AG10803 (cell line): ENCODE data around the gene CHRNE.
A peak's percentile ranks its signal among the peaks of the same experiment; 100 is the strongest.

Source experiments
- DNase-seq: peaks from one replicate; pipeline ENCODE4 v3.0.0; 2010; ENCODE audit warnings: low read depth
- H3K4me3 ChIP-seq: 2 replicates; pipeline ENCODE4 v1.5.1; 2011; ENCODE audit warnings: mild to moderate bottlenecking, low read length, control low read depth
- TF ChIP-seq, protein P1 (sequence below): conservative IDR thresholded peaks from 2 replicates; pipeline ENCODE4 v1.5.1; 2011; ENCODE audit warnings: mild to moderate bottlenecking, low read length, control low read depth, inconsistent platforms

Gene CHRNE

DNA sequence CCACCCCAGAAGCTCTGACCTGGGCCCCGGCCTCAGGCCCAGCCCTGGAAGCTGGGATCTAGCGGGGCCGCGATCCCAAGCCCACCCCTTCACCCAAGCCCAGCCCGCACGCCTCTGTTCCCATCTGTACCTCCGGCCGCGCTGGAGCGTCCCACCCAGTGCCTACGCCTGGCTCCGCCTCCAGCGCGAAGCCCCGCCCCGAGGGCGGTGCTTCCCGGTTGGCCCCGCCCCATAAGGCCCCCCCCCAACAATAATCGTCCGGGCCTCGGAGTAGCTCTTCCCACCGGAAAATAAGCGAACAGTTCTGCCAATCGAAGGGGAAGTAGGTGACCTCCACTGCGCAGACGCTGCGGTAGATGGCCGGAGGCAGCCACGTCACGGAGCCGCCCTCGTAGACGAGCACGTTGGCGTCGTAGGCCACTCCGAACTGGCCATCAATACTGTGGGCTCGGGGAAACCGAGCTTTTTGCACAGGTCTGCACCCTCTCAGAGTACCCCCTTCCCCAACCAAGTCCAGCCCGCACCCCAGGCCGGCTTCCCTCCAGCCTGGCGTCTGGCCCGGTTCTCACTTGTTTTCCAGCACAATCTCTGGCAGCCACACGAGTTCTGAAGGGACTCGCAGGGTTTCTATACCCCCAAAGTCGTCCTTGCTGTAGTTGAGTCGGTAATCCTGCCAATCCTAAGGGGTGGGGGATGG lies 1.1 kb downstream of the CHRNE start:
- DNase-seq, result no peak
- H3K4me3 ChIP-seq, result no peak overlapping the region
- TF ChIP-seq, protein P1, sequence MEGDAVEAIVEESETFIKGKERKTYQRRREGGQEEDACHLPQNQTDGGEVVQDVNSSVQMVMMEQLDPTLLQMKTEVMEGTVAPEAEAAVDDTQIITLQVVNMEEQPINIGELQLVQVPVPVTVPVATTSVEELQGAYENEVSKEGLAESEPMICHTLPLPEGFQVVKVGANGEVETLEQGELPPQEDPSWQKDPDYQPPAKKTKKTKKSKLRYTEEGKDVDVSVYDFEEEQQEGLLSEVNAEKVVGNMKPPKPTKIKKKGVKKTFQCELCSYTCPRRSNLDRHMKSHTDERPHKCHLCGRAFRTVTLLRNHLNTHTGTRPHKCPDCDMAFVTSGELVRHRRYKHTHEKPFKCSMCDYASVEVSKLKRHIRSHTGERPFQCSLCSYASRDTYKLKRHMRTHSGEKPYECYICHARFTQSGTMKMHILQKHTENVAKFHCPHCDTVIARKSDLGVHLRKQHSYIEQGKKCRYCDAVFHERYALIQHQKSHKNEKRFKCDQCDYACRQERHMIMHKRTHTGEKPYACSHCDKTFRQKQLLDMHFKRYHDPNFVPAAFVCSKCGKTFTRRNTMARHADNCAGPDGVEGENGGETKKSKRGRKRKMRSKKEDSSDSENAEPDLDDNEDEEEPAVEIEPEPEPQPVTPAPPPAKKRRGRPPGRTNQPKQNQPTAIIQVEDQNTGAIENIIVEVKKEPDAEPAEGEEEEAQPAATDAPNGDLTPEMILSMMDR, result no peak

DNA sequence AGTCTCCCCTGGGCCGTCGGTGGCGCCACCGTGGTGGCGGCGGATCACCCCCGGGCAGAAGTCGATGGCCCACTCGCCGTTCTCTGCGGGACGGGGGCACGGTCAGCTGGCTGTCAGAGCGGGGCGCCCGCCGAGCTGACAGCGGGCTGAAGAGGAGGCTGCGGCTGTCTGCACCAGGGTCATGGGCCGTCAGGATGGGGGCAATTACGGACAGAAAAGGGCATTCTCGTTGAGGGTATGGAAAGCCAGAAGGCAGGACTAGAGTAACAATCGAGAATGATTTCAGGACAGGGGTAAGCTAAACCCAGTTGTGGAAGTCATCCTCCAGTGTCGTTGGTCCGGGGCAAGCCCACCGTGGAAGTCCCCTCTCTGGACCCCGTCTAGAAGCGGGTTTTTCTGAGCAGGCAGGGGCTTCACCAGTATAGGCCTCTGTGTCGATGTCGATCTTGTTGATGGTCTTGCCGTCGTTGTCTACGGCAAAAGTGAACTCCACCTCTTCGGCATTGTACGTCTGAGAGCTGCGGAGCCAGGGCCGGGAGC lies 1.7 kb downstream of the CHRNE start:
- no peak for DNase-seq
- TF ChIP-seq, protein P1, result no peak
- H3K4me3 ChIP-seq, result no peak overlapping the region

DNA sequence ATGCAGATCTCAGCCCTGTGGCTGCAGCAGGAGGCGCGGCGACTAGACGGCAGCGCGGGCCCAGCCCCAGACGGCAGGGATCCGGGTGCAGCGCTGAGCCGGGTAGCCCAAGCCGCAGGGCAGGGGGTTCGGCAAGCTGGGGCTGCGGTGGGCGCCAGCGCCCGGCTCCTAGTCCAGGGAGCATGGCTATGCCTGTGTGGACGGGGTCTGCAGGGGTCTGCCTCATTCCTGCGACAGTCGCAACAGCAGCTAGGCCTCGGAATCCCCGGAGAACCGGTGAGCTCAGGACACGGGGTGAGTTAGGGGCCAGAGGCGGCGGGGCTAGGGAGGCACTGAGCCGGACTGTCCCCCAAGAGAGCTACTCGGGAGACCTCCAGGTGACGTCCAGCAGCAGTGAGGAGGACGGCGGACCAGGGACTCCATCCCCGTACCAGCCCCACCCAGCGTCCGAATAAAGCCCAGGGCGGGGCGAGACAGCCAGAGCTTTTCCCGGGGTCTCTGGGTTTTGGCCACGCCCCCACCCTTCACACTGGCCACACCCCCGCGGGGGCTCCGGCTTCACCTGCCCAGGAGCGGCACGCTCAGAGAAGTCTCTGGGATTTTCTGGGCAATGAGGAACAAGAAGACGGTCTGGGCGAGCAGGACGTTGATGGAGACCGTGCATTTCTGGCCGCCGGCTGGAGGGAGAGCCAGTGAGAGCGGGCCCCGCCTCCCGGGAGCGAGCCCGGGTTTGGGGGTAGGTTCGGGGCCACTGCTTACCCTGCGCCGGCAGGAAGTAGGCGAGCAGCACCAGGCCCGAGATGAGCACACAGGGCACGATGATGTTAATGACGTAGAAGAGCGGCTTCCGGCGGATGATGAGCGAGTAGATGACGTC lies 2.4 kb downstream of the CHRNE start:
- peak overlapping the region; percentile 69 for H3K4me3 ChIP-seq
- no peak for DNase-seq
- TF ChIP-seq, protein P1, result no peak

DNA sequence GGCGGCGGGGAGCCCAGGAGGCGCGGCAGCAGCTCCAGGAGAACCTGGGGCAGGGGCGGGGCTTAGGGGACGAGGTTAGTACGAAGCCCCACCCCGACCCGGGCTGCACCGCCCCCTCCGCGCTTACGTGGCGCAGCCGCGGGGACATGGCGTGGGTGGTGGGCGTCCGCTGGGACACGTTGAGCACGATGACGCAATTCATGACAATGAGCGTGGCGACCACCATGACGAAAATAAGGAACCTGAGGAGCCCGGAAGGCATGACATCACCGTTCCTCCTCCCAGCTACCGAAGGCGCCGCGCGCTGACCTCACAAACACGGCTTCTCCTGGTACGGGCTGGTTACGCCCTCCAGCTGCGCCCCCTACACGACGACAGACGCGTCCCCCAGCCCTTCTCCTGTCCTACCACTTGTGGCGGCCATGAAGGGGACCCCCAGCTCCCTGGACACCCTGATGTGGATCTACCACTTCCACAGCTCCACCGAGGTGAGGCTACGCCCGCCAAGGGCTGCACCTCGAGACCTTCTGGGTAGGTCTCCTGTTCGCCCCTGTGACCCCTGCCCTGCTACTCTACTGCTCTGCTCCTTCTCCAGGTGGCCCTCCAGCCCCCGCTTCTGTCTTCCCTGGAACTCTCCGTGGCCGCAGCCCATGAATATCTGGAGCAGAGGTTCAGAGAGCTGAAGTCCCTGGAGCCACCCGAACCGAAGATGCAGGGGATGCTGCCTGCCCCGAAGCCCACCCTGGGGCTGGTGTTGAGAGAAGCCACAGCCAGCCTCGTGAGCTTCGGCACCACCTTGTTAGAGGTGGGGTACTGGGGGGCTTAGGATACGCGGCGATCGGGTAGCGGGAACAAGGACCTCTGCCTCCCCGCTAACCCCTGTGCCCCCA lies 3.3 kb downstream of the CHRNE start, which contains the start of gene C17orf107:
Gene C17orf107 (plus strand): TSS at position 196 of the 890 bp plus-strand sequence. CDS start 227 bp downstream, at position 423.
- TF ChIP-seq, protein P1, result no peak
- peak within 1 kb of the TSS; percentile 69 for H3K4me3 ChIP-seq
- peak; percentile 65 for DNase-seq

DNA sequence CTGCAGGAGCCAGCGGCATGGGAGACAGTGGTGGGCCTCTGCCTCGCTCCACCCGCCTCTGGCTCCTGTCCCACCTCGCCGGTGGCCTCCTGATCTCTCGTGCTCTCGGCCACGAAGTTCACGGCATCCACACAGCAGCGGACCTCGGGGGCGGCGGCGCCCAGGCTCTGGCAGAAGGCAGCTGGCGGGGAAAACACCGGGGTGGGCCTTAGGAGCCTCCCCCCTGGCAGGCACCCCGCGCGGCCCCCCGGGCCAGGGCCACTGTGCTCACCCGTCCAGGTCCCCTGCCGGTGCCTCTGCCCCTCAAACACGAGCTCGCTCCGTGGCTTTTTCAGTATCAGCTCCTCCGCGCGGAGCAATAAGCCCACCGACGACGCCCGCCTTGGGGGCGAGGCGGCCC lies 4.0 kb downstream of the CHRNE start:
- H3K4me3 ChIP-seq, result peak overlapping the region; percentile 69
- TF ChIP-seq, protein P1, result no peak
- no peak for DNase-seq

DNA sequence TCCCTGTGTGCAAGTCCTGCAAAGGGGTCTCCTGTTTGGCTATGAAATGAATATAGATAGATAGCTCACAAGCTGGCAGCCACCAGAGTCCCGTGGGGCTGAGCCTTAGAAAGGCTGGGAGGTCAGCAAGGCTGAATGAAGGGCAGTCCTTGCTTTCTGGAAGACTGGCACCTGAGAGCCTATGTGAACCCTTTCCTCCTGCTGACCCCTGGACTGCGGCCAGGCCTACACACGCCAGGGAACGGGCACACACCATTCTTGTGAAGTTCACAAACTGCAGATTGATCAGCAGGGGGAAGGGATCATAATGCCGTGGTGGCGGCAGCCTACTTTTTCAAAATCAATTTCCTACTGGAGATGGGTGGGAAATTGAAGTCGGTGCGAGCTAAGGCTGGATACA lies 4.5 kb downstream of the CHRNE start:
- no peak for DNase-seq
- TF ChIP-seq, protein P1, result no peak
- H3K4me3 ChIP-seq, result no peak overlapping the region
